ENCODE measurements around the gene KCTD11. TPM values are rescaled to one million over a fixed set of nuclear protein-coding genes. Genes with fewer than 3 reads are reported as not detected.

KCTD11 gene
- total RNA-seq, 1 experiment from 2014 or later: 16.4 TPM

DNA sequence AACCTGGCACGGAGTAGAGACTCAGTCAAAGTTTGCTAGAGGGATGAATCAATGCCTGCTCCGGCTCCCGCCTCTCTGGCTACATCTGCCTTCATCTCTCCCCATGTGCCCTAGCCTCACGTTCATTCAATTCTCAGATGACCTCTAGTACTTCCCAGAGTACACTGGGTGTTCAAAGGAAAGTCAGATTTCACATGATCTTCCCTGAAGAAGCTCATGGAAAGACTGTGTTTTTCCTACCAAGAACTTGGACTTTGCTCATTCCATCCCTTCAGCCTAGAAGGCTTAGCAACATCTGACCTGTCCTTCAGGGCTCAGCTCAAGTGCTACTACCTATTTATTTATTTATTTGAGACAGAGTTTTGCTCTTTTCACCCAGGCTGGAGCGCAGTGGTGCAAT is 17.9 kb downstream of the KCTD11 start:
- POLR2A ChIA-PET (ENCODE audit: unreplicated experiment): no interaction called here

GRCh38 chr17:7370853-7371252 is 18.9 kb downstream of the KCTD11 start:
- H3K4me2 ChIP-seq: no peak overlapping the region
- no peaks in the 10 kb centered on the region for H3K9me2 ChIP-seq (ENCODE audit: insufficient read depth)
- H3K27me3 ChIP-seq (ENCODE audit: insufficient read depth, low read depth): no peaks in the 10 kb centered on the region
- TF ChIP-seq, protein P1, sequence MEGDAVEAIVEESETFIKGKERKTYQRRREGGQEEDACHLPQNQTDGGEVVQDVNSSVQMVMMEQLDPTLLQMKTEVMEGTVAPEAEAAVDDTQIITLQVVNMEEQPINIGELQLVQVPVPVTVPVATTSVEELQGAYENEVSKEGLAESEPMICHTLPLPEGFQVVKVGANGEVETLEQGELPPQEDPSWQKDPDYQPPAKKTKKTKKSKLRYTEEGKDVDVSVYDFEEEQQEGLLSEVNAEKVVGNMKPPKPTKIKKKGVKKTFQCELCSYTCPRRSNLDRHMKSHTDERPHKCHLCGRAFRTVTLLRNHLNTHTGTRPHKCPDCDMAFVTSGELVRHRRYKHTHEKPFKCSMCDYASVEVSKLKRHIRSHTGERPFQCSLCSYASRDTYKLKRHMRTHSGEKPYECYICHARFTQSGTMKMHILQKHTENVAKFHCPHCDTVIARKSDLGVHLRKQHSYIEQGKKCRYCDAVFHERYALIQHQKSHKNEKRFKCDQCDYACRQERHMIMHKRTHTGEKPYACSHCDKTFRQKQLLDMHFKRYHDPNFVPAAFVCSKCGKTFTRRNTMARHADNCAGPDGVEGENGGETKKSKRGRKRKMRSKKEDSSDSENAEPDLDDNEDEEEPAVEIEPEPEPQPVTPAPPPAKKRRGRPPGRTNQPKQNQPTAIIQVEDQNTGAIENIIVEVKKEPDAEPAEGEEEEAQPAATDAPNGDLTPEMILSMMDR (conservative IDR thresholded peaks at IDR 0.05): no peak
- TF ChIP-seq EZH2 (IDR thresholded peaks at IDR 0.05; ENCODE audit: low read depth): no peak
- DNase-seq: no peak
- POLR2A ChIA-PET (ENCODE audit: unreplicated experiment): interaction anchor here (0.6 kb wide), 1 partner anchor 23 kb away, joined by 11 read pairs; no protein-coding TSS in a partner anchor
- CTCF ChIA-PET: interaction anchor here (0.6 to 0.7 kb wide), 2 partner anchors 33 to 72 kb away, joined by 3 to 6 read pairs; partner anchors contain the start of gene TMEM256
- intact Hi-C loops (cut with micrococcal nuclease; ENCODE audit: unreplicated experiment): no loop called here
- H3K4me3 ChIP-seq: no peak overlapping the region
- H2AFZ ChIP-seq: no peak overlapping the region
- H3F3A ChIP-seq (ENCODE audit: insufficient read depth, low read depth): no peaks in the 10 kb centered on the region
- H3K27ac ChIP-seq: no peak overlapping the region
- H4K20me1 ChIP-seq (ENCODE audit: insufficient read depth): no peaks in the 10 kb centered on the region
- H3K36me3 ChIP-seq (ENCODE audit: low read depth): no peaks in the 10 kb centered on the region
- H3K9me3 ChIP-seq (ENCODE audit: insufficient read depth, low read depth): no peaks in the 10 kb centered on the region
- H3K4me1 ChIP-seq (replicated peaks; ENCODE audit: insufficient read depth): no peaks in the 10 kb centered on the region
- no TSS peak for BruUV-seq (replicated peaks)
- no peaks in the 10 kb centered on the region for H3K79me2 ChIP-seq (ENCODE audit: low read depth)

More for the DNA sequence above, 17.9 kb downstream of the KCTD11 start:
- H3F3A ChIP-seq (ENCODE audit: insufficient read depth, low read depth): no peaks in the 10 kb centered on the region
- DNase-seq: no peak
- no peak overlapping the region for H3K27ac ChIP-seq
- H3K9me3 ChIP-seq (ENCODE audit: insufficient read depth, low read depth): no peaks in the 10 kb centered on the region
- no peaks in the 10 kb centered on the region for H3K27me3 ChIP-seq (ENCODE audit: insufficient read depth, low read depth)
- H3K4me3 ChIP-seq: no peak overlapping the region
- H2AFZ ChIP-seq: no peak overlapping the region
- no peaks in the 10 kb centered on the region for H3K79me2 ChIP-seq (ENCODE audit: low read depth)
- intact Hi-C loops (cut with micrococcal nuclease; ENCODE audit: unreplicated experiment): no loop called here
- H3K36me3 ChIP-seq (ENCODE audit: low read depth): no peaks in the 10 kb centered on the region
- CTCF ChIA-PET: no interaction called here
- no peak overlapping the region for H3K4me2 ChIP-seq
- H4K20me1 ChIP-seq (ENCODE audit: insufficient read depth): no peaks in the 10 kb centered on the region
- H3K4me1 ChIP-seq (replicated peaks; ENCODE audit: insufficient read depth): no peaks in the 10 kb centered on the region
- TF ChIP-seq, protein P1 (conservative IDR thresholded peaks at IDR 0.05): no peak
- TF ChIP-seq EZH2 (IDR thresholded peaks at IDR 0.05; ENCODE audit: low read depth): no peak
- BruUV-seq (replicated peaks): no TSS peak
- H3K9me2 ChIP-seq (ENCODE audit: insufficient read depth): no peaks in the 10 kb centered on the region

GRCh38 chr17:7374353-7374752 is 22.4 kb downstream of the KCTD11 start:
- H3K4me3 ChIP-seq: no peak overlapping the region
- no peaks in the 10 kb centered on the region for H3K27me3 ChIP-seq (ENCODE audit: insufficient read depth, low read depth)
- no peaks in the 10 kb centered on the region for H3K4me1 ChIP-seq (replicated peaks; ENCODE audit: insufficient read depth)
- no peak overlapping the region for H2AFZ ChIP-seq
- H3F3A ChIP-seq (ENCODE audit: insufficient read depth, low read depth): no peaks in the 10 kb centered on the region
- no peak overlapping the region for H3K4me2 ChIP-seq
- CTCF ChIA-PET: interaction anchor here (0.6 kb wide), 1 partner anchor 197 kb away, joined by 5 read pairs; no protein-coding TSS in a partner anchor
- no peak for TF ChIP-seq EZH2 (IDR thresholded peaks at IDR 0.05; ENCODE audit: low read depth)
- TF ChIP-seq, protein P1 (conservative IDR thresholded peaks at IDR 0.05): no peak
- no peak overlapping the region for H3K27ac ChIP-seq
- no peaks in the 10 kb centered on the region for H3K79me2 ChIP-seq (ENCODE audit: low read depth)
- no peaks in the 10 kb centered on the region for H3K9me2 ChIP-seq (ENCODE audit: insufficient read depth)
- no peaks in the 10 kb centered on the region for H3K9me3 ChIP-seq (ENCODE audit: insufficient read depth, low read depth)
- BruUV-seq (replicated peaks): no TSS peak
- intact Hi-C loops (cut with micrococcal nuclease; ENCODE audit: unreplicated experiment): no loop called here
- no peaks in the 10 kb centered on the region for H4K20me1 ChIP-seq (ENCODE audit: insufficient read depth)
- no peak for DNase-seq
- POLR2A ChIA-PET (ENCODE audit: unreplicated experiment): no interaction called here
- H3K36me3 ChIP-seq (ENCODE audit: low read depth): no peaks in the 10 kb centered on the region
